WTC11 (cell line): ENCODE results near the gene FAM153A. TPM values are rescaled to one million over a fixed set of nuclear protein-coding genes. Genes with fewer than 3 reads are reported as not detected.

ENCODE experiments used
- total RNA-seq: library from RNA; stranded (reverse); gene quantifications from 3 replicates; pipeline ENCODE4 v1.2.3, GENCODE V29; 2021

Gene FAM153A
- total RNA-seq, 1 experiment from 2014 or later = 1.7 TPM

Other genes with a start within 250 kb of the FAM153A start
- gene FAM193B, start 228.3 kb downstream of the FAM153A start, total RNA-seq = 95.1 to 101 TPM (median 95.6 TPM) in 3 replicates
- 164 to 172 TPM (median 170 TPM) in 3 replicates for gene TMED9, start 190.7 kb downstream of the FAM153A start, total RNA-seq
- 20.3 to 22.5 TPM (median 21.7 TPM) in 3 replicates for gene B4GALT7, start 182.8 kb downstream of the FAM153A start, total RNA-seq
- gene PROP1, start 213.3 kb upstream of the FAM153A start, total RNA-seq = not detected in 3 replicates